ENCODE results near the gene TENM3.

DNA sequence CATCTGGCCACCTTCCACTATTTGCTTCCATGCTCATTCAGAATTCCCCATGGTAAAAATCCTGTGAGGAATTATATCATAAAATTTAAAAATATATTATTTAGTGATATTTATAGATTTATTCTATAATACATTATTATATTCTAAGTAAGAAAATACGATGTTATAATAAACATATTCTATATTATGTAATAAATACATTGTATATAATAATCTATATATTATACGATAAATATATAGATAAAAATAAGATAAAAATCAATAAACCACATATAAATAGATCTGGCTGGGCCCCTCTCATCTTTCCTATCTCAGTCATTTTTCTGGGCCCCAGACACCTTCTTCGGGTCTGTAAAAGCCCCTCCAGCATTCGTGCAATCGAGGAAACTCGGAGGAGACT is 605.5 kb downstream of the TENM3 start:
- TF ChIP-seq ZFP3 (CRISPR knock-in tag; IDR thresholded peaks at IDR 0.05) (no peak), TOX (CRISPR knock-in tag; IDR thresholded peaks at IDR 0.05; ENCODE audit: borderline replicate concordance) (no peak)
- TF ChIP-seq, protein P1, sequence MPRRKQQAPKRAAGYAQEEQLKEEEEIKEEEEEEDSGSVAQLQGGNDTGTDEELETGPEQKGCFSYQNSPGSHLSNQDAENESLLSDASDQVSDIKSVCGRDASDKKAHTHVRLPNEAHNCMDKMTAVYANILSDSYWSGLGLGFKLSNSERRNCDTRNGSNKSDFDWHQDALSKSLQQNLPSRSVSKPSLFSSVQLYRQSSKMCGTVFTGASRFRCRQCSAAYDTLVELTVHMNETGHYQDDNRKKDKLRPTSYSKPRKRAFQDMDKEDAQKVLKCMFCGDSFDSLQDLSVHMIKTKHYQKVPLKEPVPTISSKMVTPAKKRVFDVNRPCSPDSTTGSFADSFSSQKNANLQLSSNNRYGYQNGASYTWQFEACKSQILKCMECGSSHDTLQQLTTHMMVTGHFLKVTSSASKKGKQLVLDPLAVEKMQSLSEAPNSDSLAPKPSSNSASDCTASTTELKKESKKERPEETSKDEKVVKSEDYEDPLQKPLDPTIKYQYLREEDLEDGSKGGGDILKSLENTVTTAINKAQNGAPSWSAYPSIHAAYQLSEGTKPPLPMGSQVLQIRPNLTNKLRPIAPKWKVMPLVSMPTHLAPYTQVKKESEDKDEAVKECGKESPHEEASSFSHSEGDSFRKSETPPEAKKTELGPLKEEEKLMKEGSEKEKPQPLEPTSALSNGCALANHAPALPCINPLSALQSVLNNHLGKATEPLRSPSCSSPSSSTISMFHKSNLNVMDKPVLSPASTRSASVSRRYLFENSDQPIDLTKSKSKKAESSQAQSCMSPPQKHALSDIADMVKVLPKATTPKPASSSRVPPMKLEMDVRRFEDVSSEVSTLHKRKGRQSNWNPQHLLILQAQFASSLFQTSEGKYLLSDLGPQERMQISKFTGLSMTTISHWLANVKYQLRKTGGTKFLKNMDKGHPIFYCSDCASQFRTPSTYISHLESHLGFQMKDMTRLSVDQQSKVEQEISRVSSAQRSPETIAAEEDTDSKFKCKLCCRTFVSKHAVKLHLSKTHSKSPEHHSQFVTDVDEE (CRISPR knock-in tag; IDR thresholded peaks at IDR 0.05), result no peak
- TF ChIP-seq, protein P2, sequence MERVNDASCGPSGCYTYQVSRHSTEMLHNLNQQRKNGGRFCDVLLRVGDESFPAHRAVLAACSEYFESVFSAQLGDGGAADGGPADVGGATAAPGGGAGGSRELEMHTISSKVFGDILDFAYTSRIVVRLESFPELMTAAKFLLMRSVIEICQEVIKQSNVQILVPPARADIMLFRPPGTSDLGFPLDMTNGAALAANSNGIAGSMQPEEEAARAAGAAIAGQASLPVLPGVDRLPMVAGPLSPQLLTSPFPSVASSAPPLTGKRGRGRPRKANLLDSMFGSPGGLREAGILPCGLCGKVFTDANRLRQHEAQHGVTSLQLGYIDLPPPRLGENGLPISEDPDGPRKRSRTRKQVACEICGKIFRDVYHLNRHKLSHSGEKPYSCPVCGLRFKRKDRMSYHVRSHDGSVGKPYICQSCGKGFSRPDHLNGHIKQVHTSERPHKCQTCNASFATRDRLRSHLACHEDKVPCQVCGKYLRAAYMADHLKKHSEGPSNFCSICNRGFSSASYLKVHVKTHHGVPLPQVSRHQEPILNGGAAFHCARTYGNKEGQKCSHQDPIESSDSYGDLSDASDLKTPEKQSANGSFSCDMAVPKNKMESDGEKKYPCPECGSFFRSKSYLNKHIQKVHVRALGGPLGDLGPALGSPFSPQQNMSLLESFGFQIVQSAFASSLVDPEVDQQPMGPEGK (CRISPR knock-in tag; IDR thresholded peaks at IDR 0.05; ENCODE audit: borderline replicate concordance), result no peak
- TF ChIP-seq, protein P3, sequence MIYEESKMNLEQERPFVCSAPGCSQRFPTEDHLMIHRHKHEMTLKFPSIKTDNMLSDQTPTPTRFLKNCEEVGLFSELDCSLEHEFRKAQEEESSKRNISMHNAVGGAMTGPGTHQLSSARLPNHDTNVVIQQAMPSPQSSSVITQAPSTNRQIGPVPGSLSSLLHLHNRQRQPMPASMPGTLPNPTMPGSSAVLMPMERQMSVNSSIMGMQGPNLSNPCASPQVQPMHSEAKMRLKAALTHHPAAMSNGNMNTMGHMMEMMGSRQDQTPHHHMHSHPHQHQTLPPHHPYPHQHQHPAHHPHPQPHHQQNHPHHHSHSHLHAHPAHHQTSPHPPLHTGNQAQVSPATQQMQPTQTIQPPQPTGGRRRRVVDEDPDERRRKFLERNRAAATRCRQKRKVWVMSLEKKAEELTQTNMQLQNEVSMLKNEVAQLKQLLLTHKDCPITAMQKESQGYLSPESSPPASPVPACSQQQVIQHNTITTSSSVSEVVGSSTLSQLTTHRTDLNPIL (CRISPR knock-in tag; IDR thresholded peaks at IDR 0.05; ENCODE audit: low read depth), result no peak
